Loucy (cell line): ENCODE results near the gene ZNF792.
"Not testable (repeated sequence)": the region's sequence is repeated elsewhere in the genome, so short reads cannot be mapped to it uniquely, and the experiment has no call there.

Source experiments
- H2AFZ ChIP-seq: fragments of 200-600 bp; sonication (generic); 2 replicates; pipeline ENCODE4 v1.6.0; 2016; ENCODE audit warnings: antibody characterized with exemption, mild to moderate bottlenecking, low read length, moderate library complexity
- H3F3A ChIP-seq: fragments of 200-600 bp; 2 replicates; pipeline ENCODE4 v1.6.0; 2016; ENCODE audit warnings: antibody characterized with exemption, low read depth, mild to moderate bottlenecking
- H3K27me3 ChIP-seq: fragments of 200-600 bp; sonication (generic); 2 replicates; pipeline ENCODE4 v1.6.1; 2014; ENCODE audit warnings: low read length, mild to moderate bottlenecking; ENCODE audit not compliant: insufficient read depth, poor library complexity, severe bottlenecking
- H3K36me3 ChIP-seq: fragments of 200-600 bp; sonication (generic); 2 replicates; pipeline ENCODE4 v1.6.1; 2016; ENCODE audit warnings: low read length; ENCODE audit not compliant: insufficient read depth
- H3K4me1 ChIP-seq: fragments of 200-600 bp; sonication (generic); 2 replicates; pipeline ENCODE4 v1.5.1; 2014; ENCODE audit warnings: low read length, mild to moderate bottlenecking; ENCODE audit not compliant: insufficient read depth, poor library complexity, severe bottlenecking
- H3K4me2 ChIP-seq: fragments of 200-600 bp; sonication (generic); 2 replicates; pipeline ENCODE4 v1.6.0; 2014; ENCODE audit warnings: antibody characterized with exemption, low read length, low read depth, mild to moderate bottlenecking; ENCODE audit not compliant: poor library complexity, severe bottlenecking
- H3K4me3 ChIP-seq: fragments of 200-600 bp; sonication (generic); 2 replicates; pipeline ENCODE4 v1.5.1; 2014; ENCODE audit warnings: low read length, mild to moderate bottlenecking, mixed read lengths; ENCODE audit not compliant: poor library complexity, severe bottlenecking
- H3K79me2 ChIP-seq: fragments of 200-600 bp; sonication (generic); 2 replicates; pipeline ENCODE4 v1.6.1; 2014; ENCODE audit warnings: low read length; ENCODE audit not compliant: insufficient read depth
- H3K9ac ChIP-seq: fragments of 200-600 bp; sonication (generic); 2 replicates; pipeline ENCODE4 v1.6.0; 2014; ENCODE audit warnings: mild to moderate bottlenecking, low read depth, low read length, moderate library complexity; ENCODE audit not compliant: poor library complexity, severe bottlenecking
- H3K9me2 ChIP-seq: fragments of 200-600 bp; sonication (generic); replicated peaks from 2 replicates; pipeline ENCODE4 v1.6.1; 2016; ENCODE audit warnings: low read depth, low read length, mixed read lengths
- H3K9me3 ChIP-seq: fragments of 200-600 bp; sonication (generic); 2 replicates; pipeline ENCODE4 v1.6.1; 2014; ENCODE audit warnings: mild to moderate bottlenecking, antibody characterized with exemption, low read length, low read depth; ENCODE audit not compliant: insufficient read depth
- H4K20me1 ChIP-seq: fragments of 200-600 bp; sonication (generic); 2 replicates; pipeline ENCODE4 v1.6.0; 2014; ENCODE audit warnings: antibody characterized with exemption, low read length, mild to moderate bottlenecking; ENCODE audit not compliant: insufficient read depth, poor library complexity, severe bottlenecking
- CTCF ChIP-seq: fragments of 200-600 bp; sonication (generic); conservative IDR thresholded peaks from 2 replicates; pipeline ENCODE4 v1.5.1; 2014; ENCODE audit warnings: mild to moderate bottlenecking, antibody characterized with exemption, low read length
- EZH2phosphoT487 ChIP-seq: fragments of 200-600 bp; IDR thresholded peaks from 2 replicates; pipeline ENCODE4 v1.6.1; 2018; ENCODE audit warnings: antibody characterized with exemption, mild to moderate bottlenecking, moderate library complexity, borderline replicate concordance

ZNF792 gene

GRCh38 chr19:34972163-34972705 lies 8.2 kb upstream of the ZNF792 start:
- Histone ChIP-seq H3K9ac (no peak overlapping the region), H3K9me3 (peaks cover 10% of the 10 kb centered on the region; the same call in 1 of the 2 replicates), H3K79me2 (no peaks in the 10 kb centered on the region), H3K36me3 (no peaks in the 10 kb centered on the region), H3F3A (no peaks in the 10 kb centered on the region), H3K4me1 (peaks cover 3% of the 10 kb centered on the region), H3K4me2 (no peak overlapping the region), H4K20me1 (no peaks in the 10 kb centered on the region), H2AFZ (no peak overlapping the region), H3K4me3 (no peak overlapping the region), H3K9me2 (no peaks in the 10 kb centered on the region), H3K27me3 (no peaks in the 10 kb centered on the region)
- TF ChIP-seq CTCF (no peak), EZH2phosphoT487 (no peak)

GRCh38 chr19:34970185-34970780 lies 6.3 kb upstream of the ZNF792 start:
- H3K27me3 ChIP-seq, H3K9ac ChIP-seq, H3K36me3 ChIP-seq, H3K4me2 ChIP-seq, H3K4me1 ChIP-seq, H3K79me2 ChIP-seq, H3K4me3 ChIP-seq, H3K9me2 ChIP-seq, H4K20me1 ChIP-seq, H2AFZ ChIP-seq, H3F3A ChIP-seq: not testable (repeated sequence)
- H3K9me3 ChIP-seq: peaks cover 10% of the 10 kb centered on the region; the same call in 1 of the 2 replicates

- H3K9ac ChIP-seq: no peak overlapping the region
- H3K9me3 ChIP-seq: peaks cover 10% of the 10 kb centered on the region; the same call in 1 of the 2 replicates
These were observed 5.7 kb upstream of the ZNF792 start for GRCh38 chr19:34969721-34970120.

More at GRCh38 chr19:34969721-34970120, 5.7 kb upstream of the ZNF792 start:
- no peaks in the 10 kb centered on the region for H4K20me1 ChIP-seq
- H3K4me2 ChIP-seq: no peak overlapping the region
- no peaks in the 10 kb centered on the region for H3K36me3 ChIP-seq
- H3K27me3 ChIP-seq: no peaks in the 10 kb centered on the region
- no peaks in the 10 kb centered on the region for H3K9me2 ChIP-seq
- no peaks in the 10 kb centered on the region for H3K79me2 ChIP-seq
- no peak overlapping the region for H3K4me3 ChIP-seq
- H3F3A ChIP-seq: no peaks in the 10 kb centered on the region
- peaks cover under 1% of the 10 kb centered on the region for H3K4me1 ChIP-seq
- H2AFZ ChIP-seq: no peak overlapping the region
- TF ChIP-seq CTCF: no peak
- no peak for TF ChIP-seq EZH2phosphoT487
